K562 (cell line): Measurements from ENCODE around the gene KCNQ5. TPM values are rescaled to one million over a fixed set of nuclear protein-coding genes. Genes with fewer than 3 reads are reported as not detected.

ENCODE experiments used
- ATAC-seq: fragments of 200-7000 bp; cut with Tn5 transposase; 3 replicates; pipeline ENCODE4 v1.9.1; 2020; ENCODE audit warnings: moderate library complexity
- BruUV-seq: library from RNA; stranded (reverse); fragments of 400-500 nt; replicated peaks from 2 replicates; lab custom pipeline; 2021; lab: Mats Ljungman, UMichigan
- CTCF ChIA-PET: fragments of 300-600 bp; formaldehyde crosslinking; extraction: SDS; loops from one replicate; lab custom pipeline; 2021; ENCODE audit warnings: low intra/inter-chr PET ratio; lab: Yijun Ruan, JAX
- POLR2A ChIA-PET: fragments of 300-600, 350-650 bp; sonication (Branson Sonifier 250); formaldehyde crosslinking; extraction: SDS; loops from one replicate; lab custom pipeline; 2021; ENCODE audit warnings: antibody characterized with exemption, inconsistent platforms; lab: Yijun Ruan, JAX
- DNase-seq, 4 experiments: peaks; one replicate each; pipeline versions ENCODE4 v3.0.0 to v3.0.0-alpha.2; 2011 to 2018; ENCODE audit warnings: low spot score in 3 of 4, mixed read lengths in 3 of 4; ENCODE audit errors: extremely low read depth in 1 of 4
- FAIRE-seq: peaks from 2 replicates; lab custom pipeline; 2011; peaks lifted over from hg19 to GRCh38; lab: Jason Lieb, UNC
- H2AFZ ChIP-seq: 2 replicates; pipeline ENCODE4 v1.6.0; 2011; ENCODE audit warnings: low read depth, low read length, control low read depth, inconsistent platforms
- H3K27ac ChIP-seq: fragments of 200-600 bp; 3 replicates; pipeline ENCODE4 v1.8.0; 2011; ENCODE audit warnings: low read depth, mild to moderate bottlenecking, control low read depth, inconsistent platforms, low read length, moderate library complexity, mixed read lengths; ENCODE audit errors: extremely low read depth
- H3K27me3 ChIP-seq, 2 experiments: fragments of 300-600 bp in 1 of 2; 2 replicates in 1 of 2; 3 replicates in 1 of 2; pipeline versions ENCODE4 v1.6.0 to v1.8.0; 2011; ENCODE audit warnings: inconsistent platforms in 2 of 2, low read length in 2 of 2, mild to moderate bottlenecking in 1 of 2, mixed read lengths in 1 of 2, moderate library complexity in 1 of 2; ENCODE audit not compliant: control insufficient read depth in 2 of 2, insufficient read depth in 2 of 2
- H3K36me3 ChIP-seq: fragments of 300-600 bp; 3 replicates; pipeline ENCODE4 v1.8.0; 2011; ENCODE audit warnings: mild to moderate bottlenecking, low read length, inconsistent platforms; ENCODE audit not compliant: control insufficient read depth, insufficient read depth
- H3K4me1 ChIP-seq, 2 experiments: fragments of 200-600 bp in 1 of 2; replicated peaks in 1 of 2; 2 replicates in 1 of 2; 3 replicates in 1 of 2; pipeline versions ENCODE4 v1.5.1 to v1.8.0; 2011; ENCODE audit warnings: inconsistent platforms in 2 of 2, low read length in 2 of 2, mild to moderate bottlenecking in 1 of 2, mixed read lengths in 1 of 2, moderate library complexity in 1 of 2; ENCODE audit not compliant: control insufficient read depth in 2 of 2, insufficient read depth in 2 of 2
- H3K4me2 ChIP-seq: 2 replicates; pipeline ENCODE4 v1.6.1; 2011; ENCODE audit warnings: low read length, control low read depth, inconsistent platforms, mixed read lengths; ENCODE audit not compliant: insufficient read depth
- H3K4me3 ChIP-seq: fragments of 200-600 bp; sonication (generic), shearing (Covaris generic); 2 replicates; pipeline ENCODE4 v1.5.1; 2016; ENCODE audit warnings: control low read depth, inconsistent platforms
- H3K79me2 ChIP-seq: fragments of 200-600 bp; 3 replicates; pipeline ENCODE4 v1.8.0; 2011; ENCODE audit warnings: low read length, inconsistent platforms; ENCODE audit not compliant: control insufficient read depth, insufficient read depth
- H3K9ac ChIP-seq, 2 experiments: 2 replicates each; pipeline versions ENCODE4 v1.6.0 to v1.6.1; 2011; ENCODE audit warnings: low read depth in 2 of 2, low read length in 2 of 2, control low read depth in 1 of 2, inconsistent platforms in 1 of 2, mild to moderate bottlenecking in 1 of 2, mixed read lengths in 1 of 2; ENCODE audit not compliant: insufficient read depth in 1 of 2
- H3K9me1 ChIP-seq: one replicate; pipeline ENCODE4 v1.6.0; 2011; ENCODE audit warnings: inconsistent platforms, mild to moderate bottlenecking, low read length, moderate library complexity; ENCODE audit not compliant: control insufficient read depth, insufficient read depth
- H3K9me3 ChIP-seq: replicated peaks from 2 replicates; pipeline ENCODE4 v1.5.1; 2011; ENCODE audit warnings: low read depth, low read length, inconsistent platforms; ENCODE audit not compliant: control insufficient read depth, insufficient read depth
- H4K20me1 ChIP-seq: replicated peaks from 2 replicates; pipeline ENCODE4 v1.6.1; 2011; ENCODE audit warnings: low read length, inconsistent platforms, mixed read lengths; ENCODE audit not compliant: control insufficient read depth, insufficient read depth
- ATF1 ChIP-seq, 2 experiments: fragments of 450-650 bp in 1 of 2; IDR thresholded peaks; 2 replicates each; pipeline ENCODE4 v1.6.1; 2016; ENCODE audit warnings: missing compliant biosample characterization in 1 of 2, missing genetic modification characterization in 1 of 2
- FIP1L1 ChIP-seq: fragments of 200-400 bp; formaldehyde crosslinking; IDR thresholded peaks from 2 replicates; pipeline ENCODE4 v1.6.1; 2018; ENCODE audit warnings: mild to moderate bottlenecking, low read depth, low read length; ENCODE audit not compliant: poor library complexity, severe bottlenecking
- HEY1 ChIP-seq: fragments of 250-450 bp; sonication (Bioruptor Pico); IDR thresholded peaks from 2 replicates; pipeline ENCODE4 v1.5.0; 2020; ENCODE audit warnings: mild to moderate bottlenecking, moderate library complexity, borderline replicate concordance
- HIVEP1 ChIP-seq: fragments of 250-450 bp; sonication (Bioruptor Pico); IDR thresholded peaks from 2 replicates; pipeline ENCODE4 v1.4.0; 2020; ENCODE audit warnings: mild to moderate bottlenecking
- KDM1A ChIP-seq, 2 experiments: fragments of 450-650 bp; IDR thresholded peaks; 2 replicates each; pipeline ENCODE4 v1.6.1; 2016; ENCODE audit warnings: mild to moderate bottlenecking in 2 of 2
- L3MBTL2 ChIP-seq: fragments of 450-650 bp; IDR thresholded peaks from 2 replicates; pipeline ENCODE4 v1.6.1; 2016; ENCODE audit warnings: mild to moderate bottlenecking, moderate library complexity
- MLLT1 ChIP-seq, 2 experiments: fragments of 450-650 bp; IDR thresholded peaks; 2 replicates each; pipeline ENCODE4 v1.6.1; 2016
- SLC30A9 ChIP-seq: fragments of 250-450 bp; sonication (Bioruptor Pico); IDR thresholded peaks from 2 replicates; pipeline ENCODE4 v1.8.0; 2022; ENCODE audit warnings: mild to moderate bottlenecking, moderate library complexity
- TBL1XR1 ChIP-seq, 2 experiments: IDR thresholded peaks; 2 replicates each; pipeline ENCODE4 v1.6.1; 2012; ENCODE audit warnings: improper control_type of control experiment in 2 of 2, low read length in 2 of 2, mild to moderate bottlenecking in 1 of 2
- ZNF121 ChIP-seq: sonication (generic); formaldehyde crosslinking; conservative IDR thresholded peaks from 2 replicates; pipeline ENCODE4 v1.8.0; 2022; ENCODE audit warnings: missing genetic modification reagents
- ZNF239 ChIP-seq: fragments of 250-450 bp; sonication (Bioruptor Pico); IDR thresholded peaks from 2 replicates; pipeline ENCODE4 v1.4.0; 2020; ENCODE audit warnings: mild to moderate bottlenecking
- ZNF398 ChIP-seq: fragments of 250-450 bp; sonication (Bioruptor Pico); IDR thresholded peaks from 2 replicates; pipeline ENCODE4 v1.8.0; 2021; ENCODE audit warnings: moderate library complexity, mild to moderate bottlenecking, inconsistent platforms
- WGBS: fragments of 100-300 bp; shearing (Covaris generic); methylation state at CpG from one replicate; pipeline ENCODE4 v1.1.6; 2016; ENCODE audit warnings: low coverage, mixed read lengths; ENCODE audit not compliant: insufficient coverage; ENCODE audit errors: missing lambda C conversion rate; 5-methylcytosine and 5-hydroxymethylcytosine counted together
- in situ Hi-C: fragments of 300-500 bp; cut with MboI; formaldehyde crosslinking; loops from 4 replicates; pipeline ENCODE4 v1.15.0; 2018; ENCODE audit warnings: inconsistent platforms, mixed read lengths
- intact Hi-C: fragments of 100-400 bp; cut with micrococcal nuclease; formaldehyde crosslinking; loops from 2 replicates; pipeline ENCODE4 v1.14.2; 2022
- polyA plus RNA-seq, 8 experiments: library from polyadenylated mRNA; depleted of rRNA in 4 of 8; stranded (reverse) in 5 of 8; unstranded in 3 of 8; fragments of >200 nt; fragmentation: Nextera tagmentation in 2 of 8; fragmentation: Illumina TruSeq in 1 of 8; extraction: Ambion mirVana in 2 of 8; extraction: Trizol in 1 of 8; gene quantifications; 2 replicates each; pipeline versions ENCODE4 v1.2.1 to v1.2.3, GENCODE V29; 2011 to 2014; ENCODE audit warnings: inconsistent platforms in 1 of 8, missing spikeins in 1 of 8
- total RNA-seq, 7 experiments: library from RNA; depleted of rRNA in 6 of 7; stranded (reverse); fragments of >200 nt in 6 of 7; fragmentation: Illumina TruSeq in 2 of 7; extraction: Trizol in 2 of 7; gene quantifications; 2 replicates each; pipeline versions ENCODE4 v1.2.1 to v1.2.3, GENCODE V29; 2011 to 2021; ENCODE audit warnings: low replicate concordance in 1 of 7

The KCNQ5 gene
- total and polyA plus RNA-seq, 9 of the 15 experiments (the other 6 are each of a cell fraction or from before 2014, with no cell fraction given), result 0.31 to 5.9 (median 2.6) TPM

DNA sequence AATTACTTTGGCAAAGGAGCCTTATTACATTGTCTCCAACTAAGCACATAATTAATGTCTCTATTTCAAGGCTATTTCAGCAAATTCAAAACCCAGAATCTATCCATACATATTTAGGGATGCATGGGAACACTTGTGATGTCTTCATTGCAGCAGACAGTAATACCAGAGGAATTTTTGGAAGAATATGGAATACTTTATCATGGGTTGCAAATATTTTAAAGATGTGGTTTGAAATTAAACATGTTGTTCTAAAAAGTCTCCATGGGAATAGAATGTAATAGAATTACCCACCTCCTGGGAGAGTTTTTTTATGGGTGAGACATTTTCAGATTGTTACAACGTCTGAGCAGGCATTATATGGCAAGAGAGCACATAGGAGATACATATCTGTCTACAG, 170.8 kb downstream of the KCNQ5 start:
- H4K20me1 ChIP-seq, result no peaks in the 10 kb centered on the region
- H3K27me3 ChIP-seq, result no peaks in the 10 kb centered on the region
- ATAC-seq (no peak), FAIRE-seq (no peak), DNase-seq (no peak)
- H3K9me1 ChIP-seq, result no peaks in the 10 kb centered on the region
- H2AFZ ChIP-seq, result no peak overlapping the region
- H3K27ac ChIP-seq, result no peak overlapping the region
- H3K79me2 ChIP-seq, result no peaks in the 10 kb centered on the region
- in situ Hi-C loops (no loop called here), intact Hi-C loops (no loop called here)
- no peaks in the 10 kb centered on the region for H3K9me3 ChIP-seq
- no peak for TF ChIP-seq ZNF121 (CRISPR knock-in tag)
- TF ChIP-seq ZNF398, result no peak
- no peak for TF ChIP-seq TBL1XR1 (IDR thresholded peaks at IDR 0.05; ENCODE audit: low read length in 2 of 2)
- no peak for TF ChIP-seq HIVEP1 (CRISPR knock-in tag)
- no peak for TF ChIP-seq L3MBTL2
- TF ChIP-seq ZNF239 (CRISPR knock-in tag), result no peak
- no peak for TF ChIP-seq FIP1L1
- TF ChIP-seq HEY1 (CRISPR knock-in tag), result no peak
- no peak for TF ChIP-seq SLC30A9 (CRISPR knock-in tag)
- no peak for TF ChIP-seq KDM1A (IDR thresholded peaks at IDR 0.05)
- TF ChIP-seq ATF1 (CRISPR knock-in tag; IDR thresholded peaks at IDR 0.05), result no peak
- no peak for TF ChIP-seq ATF1 (tag; IDR thresholded peaks at IDR 0.05)
- no peak for TF ChIP-seq MLLT1 (IDR thresholded peaks at IDR 0.05)
- no peak overlapping the region for H3K9ac ChIP-seq
- ChIA-PET CTCF (no interaction called here), POLR2A (no interaction called here)
- H3K4me1 ChIP-seq, result no peaks in the 10 kb centered on the region
- no peak overlapping the region for H3K4me2 ChIP-seq
- H3K4me3 ChIP-seq, result no peak overlapping the region
- no TSS peak for BruUV-seq
- H3K36me3 ChIP-seq, result no peaks in the 10 kb centered on the region
- WGBS, result 12% methylated on average over 1 of the region's 1 CpG
